HG03520 (cell line): Measurements from ENCODE around the gene RSL1D1.
"Not testable (repeated sequence)": the region's sequence is repeated elsewhere in the genome, so short reads cannot be mapped to it uniquely, and the experiment has no call there.

Experiments
- ATAC-seq: cut with Tn5 transposase; IDR thresholded peaks from one replicate; pipeline ENCODE4 v1.9.1; 2021; ENCODE audit warnings: mild to moderate bottlenecking, moderate library complexity; ENCODE audit not compliant: unreplicated experiment

The RSL1D1 gene

GRCh38 chr16:11844499-11844898, 6.8 kb downstream of the RSL1D1 start:
- no peak for ATAC-seq

GRCh38 chr16:11843861-11844260, 7.5 kb downstream of the RSL1D1 start:
- ATAC-seq = no peak

- no peak for ATAC-seq
Measured at GRCh38 chr16:11843206-11843605, 8.1 kb downstream of the RSL1D1 start.

GRCh38 chr16:11841026-11841425, 10.3 kb downstream of the RSL1D1 start:
- no peak for ATAC-seq

- no peak for ATAC-seq
Measured at GRCh38 chr16:11836650-11837244, 14.6 kb downstream of the RSL1D1 start.

GRCh38 chr16:11835891-11836649, 15.3 kb downstream of the RSL1D1 start:
- no peak for ATAC-seq

- no peak for ATAC-seq
Measured at GRCh38 chr16:11835309-11835708, 16.0 kb downstream of the RSL1D1 start.

GRCh38 chr16:11833951-11834695, 17.2 kb downstream of the RSL1D1 start:
- ATAC-seq = no peak

- no peak for ATAC-seq
Measured at GRCh38 chr16:11828696-11829095, 22.6 kb downstream of the RSL1D1 start.

- ATAC-seq = not testable (repeated sequence)
Measured at GRCh38 chr16:11825520-11826165, 25.7 kb downstream of the RSL1D1 start.

GRCh38 chr16:11824362-11824761, 27.0 kb downstream of the RSL1D1 start:
- no peak for ATAC-seq

GRCh38 chr16:11823645-11824044, 27.7 kb downstream of the RSL1D1 start:
- not testable (repeated sequence) for ATAC-seq

GRCh38 chr16:11819798-11820197, 31.5 kb downstream of the RSL1D1 start:
- no peak for ATAC-seq

GRCh38 chr16:11818970-11819369, 32.4 kb downstream of the RSL1D1 start:
- not testable (repeated sequence) for ATAC-seq

- ATAC-seq = no peak
Measured at GRCh38 chr16:11816123-11816522, 35.2 kb downstream of the RSL1D1 start.

- not testable (repeated sequence) for ATAC-seq
Measured at GRCh38 chr16:11814800-11815199, 36.5 kb downstream of the RSL1D1 start.

- no peak for ATAC-seq
Measured at GRCh38 chr16:11806721-11807120, 44.6 kb downstream of the RSL1D1 start.

- ATAC-seq = no peak
Measured at GRCh38 chr16:11805556-11805955, 45.8 kb downstream of the RSL1D1 start.

GRCh38 chr16:11801481-11802021, 49.8 kb downstream of the RSL1D1 start:
- no peak for ATAC-seq

GRCh38 chr16:11800382-11800718, 51.0 kb downstream of the RSL1D1 start:
- ATAC-seq = no peak
